C4-2B (cell line): ENCODE data around the gene CP.

Experiments used
- H3K27ac ChIP-seq: fragments of 450-650 bp; 2 replicates; pipeline ENCODE4 v1.5.1; 2017
- CTCF ChIP-seq: fragments of 450-650 bp; conservative IDR thresholded peaks from 2 replicates; pipeline ENCODE4 v1.5.1; 2017; ENCODE audit warnings: mild to moderate bottlenecking
- ZFX ChIP-seq: fragments of 450-650 bp; IDR thresholded peaks from 2 replicates; pipeline ENCODE4 v1.6.1; 2017

Gene CP

GRCh38 chr3:149153402-149153801 is 68.2 kb downstream of the CP start:
- TF ChIP-seq CTCF (no peak), ZFX (no peak)
- H3K27ac ChIP-seq = no peak overlapping the region

- no peak for TF ChIP-seq ZFX
- no peak for TF ChIP-seq CTCF
- no peak overlapping the region for H3K27ac ChIP-seq
Measured at GRCh38 chr3:149152420-149152819, 69.2 kb downstream of the CP start.

GRCh38 chr3:149151843-149152242 is 69.8 kb downstream of the CP start:
- TF ChIP-seq CTCF (no peak), ZFX (no peak)
- H3K27ac ChIP-seq = no peak overlapping the region

DNA sequence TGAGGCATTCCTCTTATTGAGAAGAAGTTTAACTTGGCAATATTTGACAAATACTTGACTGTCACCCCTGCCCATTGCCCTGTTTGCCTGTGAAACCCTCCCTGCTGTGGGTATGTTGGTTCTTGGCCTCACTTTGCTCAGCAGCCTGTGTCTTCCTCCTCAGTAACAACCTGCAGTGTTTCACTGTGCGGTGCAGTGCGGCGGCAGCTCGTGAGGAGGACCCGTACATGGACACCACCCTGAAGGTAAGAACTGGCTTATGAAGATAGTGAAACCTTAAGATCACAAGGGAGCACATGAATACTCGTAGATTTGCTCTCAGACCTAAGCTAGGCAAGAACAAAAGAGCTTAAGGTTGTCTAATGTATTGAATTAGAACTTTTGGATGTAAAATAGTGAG is 71.2 kb downstream of the CP start:
- TF ChIP-seq CTCF = no peak
- TF ChIP-seq ZFX = no peak
- H3K27ac ChIP-seq = no peak overlapping the region

- no peak overlapping the region for H3K27ac ChIP-seq
- no peak for TF ChIP-seq ZFX
- TF ChIP-seq CTCF = no peak
Measured at GRCh38 chr3:149145974-149146373, 75.7 kb downstream of the CP start.

DNA sequence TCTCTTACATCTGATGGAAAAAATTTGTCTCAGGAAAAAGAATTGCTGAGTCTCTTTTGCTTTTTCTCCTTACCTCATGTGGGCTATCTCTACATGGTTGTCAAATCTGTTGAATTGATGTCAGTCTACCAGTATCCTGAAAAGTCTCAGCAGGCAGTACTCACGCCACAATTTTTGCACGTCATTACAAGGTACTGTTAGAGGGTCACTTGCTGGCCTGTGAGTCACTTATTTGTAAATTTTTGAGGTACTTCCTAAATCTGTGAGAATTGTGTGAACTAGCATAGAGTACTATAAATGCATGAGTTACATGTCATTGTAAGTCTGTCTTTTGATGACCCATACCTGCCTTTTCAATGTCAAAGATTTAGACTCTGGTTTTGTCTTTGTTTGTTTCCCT is 76.3 kb downstream of the CP start:
- no peak overlapping the region for H3K27ac ChIP-seq

DNA sequence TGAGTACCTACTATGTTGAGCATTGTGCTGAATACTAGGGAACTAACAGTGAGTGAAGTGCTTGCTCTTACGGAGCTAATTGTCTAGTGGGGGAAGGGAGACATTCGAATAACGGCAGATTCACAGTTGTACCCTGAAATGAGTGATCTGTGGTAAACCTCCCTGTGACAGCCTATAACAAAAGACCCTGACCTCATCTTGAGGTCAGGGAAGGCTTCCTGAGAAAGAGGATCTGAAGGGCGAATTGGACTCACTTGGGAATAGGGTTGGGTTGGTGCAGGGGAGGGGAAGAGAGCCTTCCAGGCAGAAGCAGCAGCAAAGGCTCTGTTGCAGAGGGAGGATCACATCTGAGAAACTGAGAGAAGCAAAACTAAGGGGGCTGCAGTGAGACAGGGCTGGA is 78.9 kb downstream of the CP start:
- H3K27ac ChIP-seq = no peak overlapping the region
- no peak for TF ChIP-seq CTCF
- no peak for TF ChIP-seq ZFX

More for the DNA sequence above, 76.3 kb downstream of the CP start:
- TF ChIP-seq ZFX = no peak
- TF ChIP-seq CTCF = no peak
